Activated naive CD4-positive, alpha-beta T cell treated with anti-CD3 and anti-CD28 coated beads, Interleukin-2, amount 50 U/mL, for 24 hours (primary cell): ENCODE results near the gene XRCC4.
"Not testable (repeated sequence)": the region's sequence is repeated elsewhere in the genome, so short reads cannot be mapped to it uniquely, and the experiment has no call there.

Experiments used
- H3K27ac Mint-ChIP-seq: one replicate; pipeline ENCODE4 v1.8.0; 2021; ENCODE audit warnings: mild to moderate bottlenecking, mixed read lengths
- H3K27me3 Mint-ChIP-seq: one replicate; pipeline ENCODE4 v1.8.0; 2021; ENCODE audit warnings: mixed read lengths
- H3K36me3 Mint-ChIP-seq: one replicate; pipeline ENCODE4 v1.8.0; 2021; ENCODE audit warnings: mixed read lengths
- H3K4me1 Mint-ChIP-seq: one replicate; pipeline ENCODE4 v1.8.0; 2021; ENCODE audit warnings: mixed read lengths
- H3K4me3 Mint-ChIP-seq: one replicate; pipeline ENCODE4 v1.8.0; 2021; ENCODE audit warnings: mild to moderate bottlenecking, mixed read lengths
- H3K9me3 Mint-ChIP-seq: one replicate; pipeline ENCODE4 v1.8.0; 2021; ENCODE audit warnings: mixed read lengths

XRCC4 gene

DNA sequence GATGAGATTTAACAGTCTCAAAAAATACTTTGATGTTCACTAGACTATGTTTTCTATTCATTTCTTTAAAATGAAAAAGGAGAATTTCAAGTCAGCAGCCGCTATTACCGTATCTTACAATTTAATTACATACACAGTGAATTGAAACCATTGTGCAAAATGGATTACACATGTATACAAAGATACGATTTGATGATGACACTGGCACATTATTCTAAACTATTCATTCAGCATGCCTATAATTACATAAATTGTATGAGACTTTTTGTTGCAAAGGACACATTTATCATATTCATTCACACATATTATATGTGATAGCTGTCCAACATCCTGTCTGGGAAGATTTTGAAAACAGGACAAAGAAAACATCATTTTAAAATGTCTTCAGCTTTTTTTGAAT lies 275.9 kb downstream of the XRCC4 start:
- H3K27me3 Mint-ChIP-seq = no peaks in the 10 kb centered on the region
- H3K9me3 Mint-ChIP-seq = peaks cover 13% of the 10 kb centered on the region
- H3K36me3 Mint-ChIP-seq = peaks cover 17% of the 10 kb centered on the region
- H3K4me3 Mint-ChIP-seq = no peak overlapping the region
- H3K27ac Mint-ChIP-seq = no peak overlapping the region
- H3K4me1 Mint-ChIP-seq = no peaks in the 10 kb centered on the region

DNA sequence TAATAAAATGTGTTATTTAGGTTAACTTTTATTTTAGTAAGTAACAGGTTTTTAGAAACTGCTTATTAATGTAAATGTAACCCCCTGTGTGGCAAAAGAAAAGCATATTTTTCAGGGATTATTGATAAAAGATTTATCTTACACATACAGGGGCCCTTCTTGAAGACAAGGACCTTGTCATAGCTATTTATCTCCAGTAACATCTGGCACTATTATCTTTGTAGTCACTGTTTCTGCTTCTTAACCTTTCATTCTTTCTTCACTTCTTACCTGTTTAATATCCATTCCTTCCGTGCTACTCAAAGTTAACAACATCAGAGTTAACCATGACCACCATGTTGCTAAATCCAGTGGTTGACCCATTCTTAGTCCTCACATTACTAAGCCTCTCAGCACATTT lies 276.4 kb downstream of the XRCC4 start:
- peaks cover 17% of the 10 kb centered on the region for H3K36me3 Mint-ChIP-seq
- H3K4me1 Mint-ChIP-seq = no peaks in the 10 kb centered on the region
- H3K9me3 Mint-ChIP-seq = peaks cover 13% of the 10 kb centered on the region
- H3K27me3 Mint-ChIP-seq = no peaks in the 10 kb centered on the region
- no peak overlapping the region for H3K4me3 Mint-ChIP-seq
- no peak overlapping the region for H3K27ac Mint-ChIP-seq

DNA sequence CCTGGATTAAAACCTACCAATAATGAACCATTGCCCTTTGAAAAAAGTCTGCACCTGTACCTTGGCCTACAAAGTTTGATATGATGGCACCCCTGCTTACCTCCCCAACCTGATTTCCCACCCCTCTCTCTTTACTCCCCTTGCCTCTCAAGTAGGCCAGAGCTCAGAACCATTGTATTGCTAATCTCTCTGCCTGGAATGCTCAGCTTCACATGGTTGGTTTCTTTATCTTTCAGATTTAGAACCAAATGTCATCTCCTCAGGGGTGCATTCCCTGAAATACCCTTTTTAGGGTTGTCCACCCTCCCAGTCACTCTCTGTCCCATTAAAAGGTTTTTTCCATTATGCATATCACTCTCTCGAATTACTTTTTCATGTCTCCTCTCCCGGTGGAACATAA lies 277.6 kb downstream of the XRCC4 start:
- Mint-ChIP-seq H3K9me3 (peaks cover 6% of the 10 kb centered on the region), H3K27me3 (no peaks in the 10 kb centered on the region), H3K4me3 (no peak overlapping the region), H3K27ac (no peak overlapping the region), H3K4me1 (no peaks in the 10 kb centered on the region), H3K36me3 (peaks cover 13% of the 10 kb centered on the region)

DNA sequence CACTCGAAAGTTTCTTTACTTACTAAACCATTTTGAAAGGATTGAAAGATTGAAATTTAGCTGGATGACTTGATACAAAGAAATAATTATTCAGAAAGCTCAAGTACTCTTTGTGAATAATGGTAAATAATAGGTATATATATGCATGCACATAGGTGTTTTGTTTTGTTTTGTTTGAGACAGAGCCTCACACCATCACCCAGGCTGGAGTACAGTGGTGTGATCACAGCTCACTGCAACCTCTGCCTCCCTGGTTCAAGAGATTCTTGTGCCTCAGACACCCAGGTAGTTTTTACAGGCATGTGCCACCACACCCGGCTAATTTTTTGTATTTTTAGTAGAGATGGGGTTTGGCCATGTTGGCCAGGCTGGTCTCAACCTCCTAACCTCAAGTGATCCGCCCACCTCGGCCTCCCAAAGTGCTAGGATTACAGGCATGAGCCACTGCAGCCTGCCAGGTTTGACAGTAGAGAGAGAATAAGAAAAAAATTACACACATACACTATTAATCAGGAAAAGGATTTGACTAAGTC lies 278.2 kb downstream of the XRCC4 start:
- not testable (repeated sequence) for H3K4me3 Mint-ChIP-seq, H3K27me3 Mint-ChIP-seq, H3K4me1 Mint-ChIP-seq, H3K9me3 Mint-ChIP-seq, H3K27ac Mint-ChIP-seq
- peaks cover 13% of the 10 kb centered on the region for H3K36me3 Mint-ChIP-seq

DNA sequence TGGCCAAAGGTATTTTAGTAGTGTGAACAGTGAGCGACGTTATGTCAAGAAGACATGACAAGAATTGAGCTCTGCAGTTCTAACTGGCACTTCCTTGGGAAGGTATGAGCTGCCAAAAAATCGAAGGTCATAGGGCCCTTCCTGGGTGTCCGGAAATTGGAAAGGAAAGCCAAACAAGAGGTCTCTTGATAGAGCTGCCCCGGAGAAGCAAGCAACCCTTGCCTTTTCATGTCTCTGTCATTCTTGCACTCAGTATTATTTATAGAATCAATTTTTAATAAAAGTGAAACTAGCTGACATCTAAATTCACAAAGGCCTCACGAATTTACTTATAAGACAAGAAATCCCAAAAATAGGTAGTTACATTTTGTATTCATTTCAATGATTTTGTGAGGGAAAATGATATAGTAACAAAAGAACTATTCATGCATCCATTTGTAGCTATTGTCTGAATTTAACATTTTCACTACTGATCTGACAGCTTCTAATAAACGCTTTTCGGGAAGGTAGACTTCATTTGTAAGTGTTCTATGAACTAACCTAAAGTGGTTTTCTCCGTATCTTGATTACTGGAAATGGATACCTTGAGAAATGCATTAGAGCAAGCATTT lies 280.4 kb downstream of the XRCC4 start:
- peaks cover 13% of the 10 kb centered on the region for H3K36me3 Mint-ChIP-seq
- no peaks in the 10 kb centered on the region for H3K27me3 Mint-ChIP-seq
- H3K9me3 Mint-ChIP-seq = no peaks in the 10 kb centered on the region
- H3K27ac Mint-ChIP-seq = no peak overlapping the region
- H3K4me1 Mint-ChIP-seq = no peaks in the 10 kb centered on the region
- H3K4me3 Mint-ChIP-seq = no peak overlapping the region

DNA sequence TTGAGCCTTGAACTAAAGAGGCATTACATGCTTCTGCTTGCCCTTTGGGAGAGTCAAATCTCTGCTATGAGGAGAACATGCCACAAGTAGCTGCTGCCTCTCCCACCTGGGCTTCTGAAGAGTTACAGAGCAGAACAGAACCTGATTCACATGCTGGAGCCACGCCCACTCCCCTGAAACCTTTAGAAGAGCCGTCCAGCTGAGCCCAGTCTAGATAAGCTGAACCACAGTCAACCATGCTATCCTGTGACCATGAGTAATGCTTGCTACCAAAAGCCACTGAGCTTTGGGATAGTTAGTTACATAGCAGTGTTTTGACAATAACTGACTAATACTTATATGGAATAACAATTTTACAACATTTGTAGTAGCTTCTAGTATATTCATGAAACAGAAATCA lies 283.2 kb downstream of the XRCC4 start:
- H3K27ac Mint-ChIP-seq = no peak overlapping the region
- H3K4me3 Mint-ChIP-seq = no peak overlapping the region
- no peaks in the 10 kb centered on the region for H3K27me3 Mint-ChIP-seq
- H3K9me3 Mint-ChIP-seq = no peaks in the 10 kb centered on the region
- no peaks in the 10 kb centered on the region for H3K4me1 Mint-ChIP-seq
- H3K36me3 Mint-ChIP-seq = peaks cover 2% of the 10 kb centered on the region

DNA sequence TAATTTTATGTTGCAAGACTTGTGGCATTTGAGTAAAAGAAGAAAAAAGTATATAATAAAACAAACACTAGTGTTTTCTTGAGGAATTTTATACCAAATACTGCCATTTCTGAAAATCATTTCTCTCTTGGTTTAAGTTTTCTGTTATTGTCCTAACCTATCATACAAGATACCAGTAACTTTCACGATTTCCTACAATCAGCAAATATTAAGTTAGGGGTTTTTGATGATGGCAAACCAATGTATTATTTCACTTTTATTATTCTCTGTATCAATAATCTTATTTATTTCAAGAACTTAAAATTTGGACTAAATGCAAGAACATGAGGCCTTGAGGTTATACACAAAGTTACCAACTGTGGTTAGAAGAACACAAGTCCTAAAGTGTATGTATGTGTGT lies 285.2 kb downstream of the XRCC4 start:
- H3K36me3 Mint-ChIP-seq = no peaks in the 10 kb centered on the region
- H3K4me3 Mint-ChIP-seq = no peak overlapping the region
- no peaks in the 10 kb centered on the region for H3K4me1 Mint-ChIP-seq
- peaks cover 2% of the 10 kb centered on the region for H3K27me3 Mint-ChIP-seq
- H3K27ac Mint-ChIP-seq = no peak overlapping the region
- no peaks in the 10 kb centered on the region for H3K9me3 Mint-ChIP-seq

DNA sequence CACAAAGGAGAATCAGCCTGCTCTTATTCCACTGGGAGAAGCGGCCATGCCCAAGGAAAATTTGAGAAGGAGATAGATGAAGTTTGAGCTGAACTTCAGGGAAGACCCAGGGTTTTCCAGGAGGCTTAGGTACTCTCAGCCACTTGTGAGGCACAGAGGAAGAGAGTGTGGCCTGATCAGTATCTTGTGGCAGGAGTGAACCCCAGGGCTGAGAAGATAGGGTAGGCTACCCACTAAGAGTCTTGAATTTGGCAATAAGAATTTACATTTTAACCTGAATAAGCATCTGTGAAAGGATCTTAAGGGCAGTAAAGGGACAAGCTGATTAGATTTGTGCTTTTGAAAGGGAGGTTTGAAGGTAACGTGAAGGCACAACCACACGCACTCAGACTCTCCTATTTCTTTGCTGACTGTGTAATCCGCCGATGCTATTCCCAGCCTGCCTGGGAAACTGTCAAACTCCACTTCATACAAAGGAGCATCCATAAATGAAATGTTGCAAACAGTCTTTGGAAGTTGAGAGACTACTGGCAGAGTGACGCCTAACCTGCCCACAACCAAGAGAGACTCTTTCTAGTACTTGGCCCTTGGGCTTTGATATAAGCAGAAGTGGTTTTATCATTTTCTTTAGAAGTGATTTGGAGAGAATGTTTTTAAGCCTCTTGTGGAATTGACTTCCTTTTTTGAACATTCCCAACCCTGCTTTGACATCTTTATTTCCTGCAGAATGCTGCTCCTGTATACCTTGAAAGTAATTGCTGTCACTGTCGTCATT lies 286.0 kb downstream of the XRCC4 start:
- Mint-ChIP-seq H3K27ac (no peak overlapping the region), H3K4me3 (no peak overlapping the region), H3K9me3 (no peaks in the 10 kb centered on the region), H3K27me3 (peaks cover 2% of the 10 kb centered on the region), H3K36me3 (no peaks in the 10 kb centered on the region), H3K4me1 (no peaks in the 10 kb centered on the region)

DNA sequence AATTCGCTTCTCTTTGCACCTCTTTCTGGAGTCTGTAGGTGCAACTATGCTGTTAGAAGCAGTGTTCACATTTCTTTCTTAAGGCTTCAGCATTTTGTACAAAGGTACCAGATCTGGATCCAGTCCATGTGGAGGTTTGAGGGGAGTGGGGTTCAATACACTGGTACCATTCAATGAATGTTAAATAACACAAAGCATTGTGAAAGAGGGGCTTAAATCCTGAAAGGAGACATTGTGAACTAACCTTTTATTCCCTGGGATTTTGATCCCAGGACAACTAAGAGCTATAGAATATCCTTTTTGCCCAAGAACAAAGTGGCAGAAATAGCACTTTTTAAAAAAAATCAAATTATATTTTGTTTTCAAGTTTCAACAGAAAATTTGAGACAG lies 286.5 kb downstream of the XRCC4 start:
- no peak overlapping the region for H3K4me3 Mint-ChIP-seq
- H3K27me3 Mint-ChIP-seq = peaks cover 2% of the 10 kb centered on the region
- no peak overlapping the region for H3K27ac Mint-ChIP-seq
- H3K4me1 Mint-ChIP-seq = no peaks in the 10 kb centered on the region
- no peaks in the 10 kb centered on the region for H3K36me3 Mint-ChIP-seq
- H3K9me3 Mint-ChIP-seq = no peaks in the 10 kb centered on the region

DNA sequence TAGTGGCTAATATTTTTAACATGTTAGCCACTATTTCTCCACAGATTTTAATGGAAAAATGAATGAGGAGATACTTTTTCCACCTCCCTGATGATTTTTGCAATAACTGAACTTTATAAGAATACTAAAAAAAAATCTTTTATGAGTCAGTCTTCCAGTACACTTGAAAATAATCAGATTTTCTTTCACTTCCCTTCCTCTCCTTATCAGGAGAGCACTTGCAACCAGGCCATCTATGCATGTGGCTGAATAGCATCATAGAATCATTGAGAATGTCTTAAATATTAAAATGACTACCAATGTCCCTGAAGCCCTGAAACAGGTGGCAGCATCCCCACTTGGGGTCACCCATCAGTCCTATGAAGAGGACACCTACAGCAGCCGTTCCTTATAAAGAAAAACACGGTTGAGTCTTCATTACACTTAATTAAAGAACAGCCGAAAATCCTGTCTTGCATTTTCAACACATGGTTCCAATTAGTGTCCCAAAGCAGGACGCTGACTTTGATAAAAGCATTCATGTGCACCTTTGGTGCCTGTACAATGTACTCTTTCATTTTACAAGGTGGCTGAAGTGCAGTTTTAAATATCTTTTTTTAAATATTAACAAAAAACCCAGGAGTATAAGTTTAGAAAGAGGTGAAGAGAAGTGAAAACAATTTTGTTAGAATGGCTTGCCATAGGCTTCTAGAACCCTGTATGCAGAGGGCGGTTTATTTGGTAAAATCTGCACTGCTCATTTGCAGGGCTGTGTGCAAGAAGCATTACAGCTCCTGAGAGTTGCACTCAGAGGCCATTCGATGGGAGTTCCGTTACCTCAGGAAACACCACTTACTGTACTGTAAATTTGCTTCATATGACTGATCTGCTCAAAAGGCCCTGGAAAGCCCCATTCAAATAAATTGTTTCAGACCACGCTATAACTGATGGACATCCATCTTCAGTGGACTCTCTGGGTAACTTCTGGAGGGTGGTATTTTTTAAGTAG lies 287.3 kb downstream of the XRCC4 start:
- no peaks in the 10 kb centered on the region for H3K4me1 Mint-ChIP-seq
- peaks cover 2% of the 10 kb centered on the region for H3K27me3 Mint-ChIP-seq
- H3K9me3 Mint-ChIP-seq = no peaks in the 10 kb centered on the region
- H3K27ac Mint-ChIP-seq = no peak overlapping the region
- no peaks in the 10 kb centered on the region for H3K36me3 Mint-ChIP-seq
- no peak overlapping the region for H3K4me3 Mint-ChIP-seq

DNA sequence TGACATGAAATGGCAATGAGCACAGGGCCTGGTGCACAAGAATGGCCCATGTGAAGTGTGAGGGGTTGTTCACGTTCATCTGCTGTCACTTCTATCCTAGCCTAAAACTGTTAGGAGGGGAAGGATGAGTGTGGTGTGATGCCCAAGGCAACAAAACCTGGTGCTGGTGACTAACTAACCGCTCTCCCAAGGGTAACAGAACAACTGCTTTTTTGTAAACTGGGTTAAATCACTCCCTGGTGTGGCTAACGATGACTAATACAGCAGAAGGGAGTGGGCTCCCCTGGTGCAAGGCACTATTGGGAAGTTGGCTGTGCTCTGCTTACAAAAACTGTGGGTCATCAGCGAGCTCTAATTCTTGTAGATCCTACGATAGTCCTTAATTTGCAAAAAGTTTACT lies 291.0 kb downstream of the XRCC4 start:
- Mint-ChIP-seq H3K9me3 (no peaks in the 10 kb centered on the region), H3K36me3 (no peaks in the 10 kb centered on the region), H3K27ac (no peak overlapping the region), H3K4me3 (no peak overlapping the region), H3K27me3 (peaks cover 2% of the 10 kb centered on the region), H3K4me1 (no peaks in the 10 kb centered on the region)

DNA sequence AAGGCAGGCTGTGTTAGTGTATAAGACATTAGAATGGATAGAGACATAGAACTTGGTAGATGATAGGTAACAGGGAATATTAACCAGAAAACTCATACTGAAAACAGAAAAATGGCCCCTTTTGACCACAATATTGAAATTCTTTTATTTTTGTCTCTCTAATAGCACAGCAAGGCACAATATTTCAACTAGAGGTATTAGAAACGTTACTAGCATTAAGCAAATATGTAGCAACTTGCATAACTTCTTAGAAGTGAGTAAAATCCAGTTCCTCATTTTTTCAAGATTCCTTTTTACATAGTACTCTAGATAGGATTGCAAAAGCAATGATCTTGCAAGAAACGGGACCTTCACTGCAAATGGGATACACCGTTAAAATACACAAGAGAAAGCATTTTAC lies 291.5 kb downstream of the XRCC4 start:
- no peaks in the 10 kb centered on the region for H3K9me3 Mint-ChIP-seq
- peaks cover 2% of the 10 kb centered on the region for H3K27me3 Mint-ChIP-seq
- H3K27ac Mint-ChIP-seq = no peak overlapping the region
- H3K4me3 Mint-ChIP-seq = no peak overlapping the region
- no peaks in the 10 kb centered on the region for H3K4me1 Mint-ChIP-seq
- no peaks in the 10 kb centered on the region for H3K36me3 Mint-ChIP-seq

DNA sequence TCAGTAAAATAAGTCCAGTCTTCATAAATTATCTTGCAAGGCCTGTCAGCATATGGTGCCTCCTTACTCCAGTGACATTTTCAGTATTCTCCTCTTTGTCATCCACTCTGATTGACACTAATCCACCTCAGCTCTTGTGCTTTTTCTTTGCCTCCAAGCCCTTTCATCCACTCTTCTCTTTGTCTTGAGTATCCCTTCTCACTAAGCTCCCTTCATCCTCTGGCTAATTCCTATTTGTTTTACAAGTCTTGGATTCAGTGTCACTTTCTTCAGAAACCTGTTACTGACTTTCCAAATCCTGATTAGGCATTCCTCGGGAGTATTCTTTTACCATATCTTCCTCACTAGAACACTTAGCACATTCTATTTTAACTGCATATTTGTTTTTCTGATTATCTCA lies 293.6 kb downstream of the XRCC4 start:
- Mint-ChIP-seq H3K27ac (no peak overlapping the region), H3K4me1 (no peaks in the 10 kb centered on the region), H3K9me3 (no peaks in the 10 kb centered on the region), H3K27me3 (peaks cover 2% of the 10 kb centered on the region), H3K36me3 (no peaks in the 10 kb centered on the region), H3K4me3 (no peak overlapping the region)

DNA sequence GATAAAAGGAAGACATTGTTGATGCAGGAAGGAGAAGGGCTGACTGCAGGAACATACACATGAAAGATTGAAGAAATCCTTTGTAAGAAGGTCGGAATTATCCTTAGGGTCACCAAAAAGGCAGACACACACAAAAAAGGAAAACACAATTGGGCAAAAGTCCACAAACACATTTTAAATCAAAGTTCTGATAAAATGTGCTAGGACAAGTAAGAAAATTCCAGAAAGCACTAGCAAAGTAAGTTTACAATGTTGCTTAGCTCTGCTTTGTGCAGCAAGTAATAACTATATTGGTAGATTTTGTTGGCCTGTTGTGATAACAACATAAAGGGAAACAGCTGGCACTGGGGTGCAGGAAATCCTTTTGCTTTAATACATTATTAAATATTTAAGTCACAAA lies 294.4 kb downstream of the XRCC4 start:
- Mint-ChIP-seq H3K9me3 (no peaks in the 10 kb centered on the region), H3K36me3 (no peaks in the 10 kb centered on the region), H3K4me1 (no peaks in the 10 kb centered on the region), H3K27ac (no peak overlapping the region), H3K4me3 (no peak overlapping the region), H3K27me3 (peaks cover 2% of the 10 kb centered on the region)

DNA sequence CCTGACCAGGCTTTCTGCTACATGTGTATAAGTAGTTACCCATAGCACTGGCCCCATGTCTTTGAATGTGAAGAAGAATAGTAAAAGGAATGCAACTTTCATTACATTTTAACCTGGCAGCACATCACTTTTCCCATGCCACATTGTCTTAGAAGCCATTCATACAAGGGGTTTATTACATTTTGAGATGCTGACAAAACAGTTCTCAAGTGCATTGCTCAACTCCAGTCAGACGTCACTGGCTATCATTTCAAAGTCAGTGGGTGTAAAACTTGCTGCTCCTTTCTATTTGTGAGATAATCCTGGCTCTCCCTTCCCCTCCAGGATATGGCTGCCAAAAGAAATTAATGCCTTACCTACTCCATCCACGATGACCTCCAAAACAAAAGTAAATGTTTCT lies 297.2 kb downstream of the XRCC4 start:
- Mint-ChIP-seq H3K9me3 (no peaks in the 10 kb centered on the region), H3K4me1 (no peaks in the 10 kb centered on the region), H3K27ac (no peak overlapping the region), H3K27me3 (no peaks in the 10 kb centered on the region), H3K36me3 (no peaks in the 10 kb centered on the region), H3K4me3 (no peak overlapping the region)
